ENCODE measurements around the gene SASS6.

SASS6 gene

DNA sequence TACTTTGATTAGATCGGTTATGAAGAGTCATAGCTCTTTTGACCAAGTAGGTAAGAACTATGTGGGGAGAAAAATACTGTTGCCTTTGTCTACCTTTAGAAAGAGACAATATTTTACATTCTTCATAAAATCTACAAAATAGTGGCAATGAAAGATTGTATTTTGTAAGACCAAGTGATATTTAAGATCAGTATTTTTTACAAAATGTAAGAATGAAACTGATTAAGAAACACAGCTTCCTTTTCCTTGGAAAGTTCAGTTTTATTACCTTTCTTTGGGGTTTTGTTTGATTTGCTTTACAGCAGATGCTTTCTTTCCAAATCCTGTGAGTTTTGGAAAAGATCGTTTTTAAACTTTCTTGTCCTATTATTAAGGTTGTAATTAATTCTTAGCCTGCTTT lies 93.1 kb downstream of the SASS6 start:
- DNase-seq = no peak

GRCh38 chr1:100038660-100039287 lies 94.0 kb downstream of the SASS6 start:
- DNase-seq = peak; percentile 80

DNA sequence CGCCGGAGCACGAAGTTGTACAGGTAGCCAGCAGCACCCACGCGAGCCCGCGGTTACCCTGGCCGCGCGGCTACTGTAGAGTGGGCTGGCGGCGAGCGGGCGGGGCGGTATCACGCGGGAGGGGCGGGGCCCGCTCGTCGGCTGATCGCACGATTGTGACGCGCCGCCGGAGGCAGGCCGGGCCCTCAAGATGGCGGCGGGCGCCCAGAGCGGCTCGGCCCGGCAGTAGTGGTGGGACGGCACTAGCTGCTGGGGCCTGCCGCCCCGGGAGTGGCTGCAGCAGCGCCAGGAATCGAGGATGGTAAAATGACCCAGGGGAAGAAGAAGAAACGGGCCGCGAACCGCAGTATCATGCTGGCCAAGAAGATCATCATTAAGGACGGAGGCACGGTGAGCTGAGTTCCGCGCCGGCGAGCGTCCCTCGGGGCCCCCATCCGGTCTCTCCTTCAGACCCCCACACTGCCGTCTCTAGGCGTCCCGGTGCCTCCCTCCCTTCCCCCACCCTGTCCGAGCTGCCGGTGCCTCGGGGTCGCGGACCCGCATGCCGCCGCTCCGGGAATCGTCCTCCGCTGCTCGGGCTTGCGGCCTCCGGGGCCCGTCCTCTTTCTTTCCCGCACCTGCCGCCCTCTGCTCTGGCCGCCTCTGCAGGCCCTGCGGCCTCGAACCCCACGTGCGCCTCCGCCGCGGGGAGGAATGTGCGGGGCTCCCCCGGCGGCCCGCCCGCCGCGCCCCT lies 94.6 kb downstream of the SASS6 start:
- peak; percentile 83 for DNase-seq

DNA sequence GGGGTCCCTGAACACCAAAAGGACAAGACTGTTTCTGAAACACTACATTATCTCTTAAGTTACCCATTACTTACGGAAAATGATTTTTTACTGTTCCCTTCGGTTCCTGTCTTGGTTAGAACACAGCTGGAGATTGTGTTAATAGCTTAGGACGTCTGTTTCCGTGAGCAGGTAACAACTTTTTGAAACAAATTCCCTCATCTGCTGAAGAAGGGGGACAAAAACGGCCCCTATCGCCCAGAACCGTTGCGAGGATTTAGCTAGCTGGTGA lies 95.1 kb downstream of the SASS6 start:
- no peak for DNase-seq

- DNase-seq = no peak
These were observed 95.7 kb downstream of the SASS6 start for GRCh38 chr1:100036718-100037655.

DNA sequence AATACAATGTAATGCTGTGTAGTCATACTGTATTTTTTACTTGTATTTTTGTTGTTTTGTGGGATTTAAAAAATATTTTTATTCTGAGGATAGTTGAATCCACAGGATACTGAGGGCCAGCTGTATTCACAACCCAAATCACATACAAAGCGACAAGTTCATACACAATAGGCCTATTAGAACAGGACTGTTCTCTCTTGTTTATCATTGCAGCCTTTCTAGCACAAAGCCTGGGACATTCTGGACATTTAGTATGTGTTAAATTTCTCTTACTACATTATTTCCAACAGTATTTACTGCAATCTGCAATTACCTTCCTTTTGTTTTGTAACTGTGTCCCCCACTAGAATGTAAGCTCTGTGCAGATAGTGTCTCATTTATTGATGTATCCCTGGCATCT lies 97.5 kb downstream of the SASS6 start:
- DNase-seq = no peak

GRCh38 chr1:100034470-100034869 lies 98.3 kb downstream of the SASS6 start:
- peak; percentile 25 for DNase-seq

All from CD4-positive, alpha-beta T cell treated with Interleukin-4 for 4 hours (primary cell).